K562 (cell line): ENCODE measurements around the gene PACSIN1. TPM values are rescaled to one million over a fixed set of nuclear protein-coding genes. Genes with fewer than 3 reads are reported as not detected.
A peak's percentile ranks its signal among the peaks of the same experiment; 100 is the strongest.

Source experiments
- ARID3B ChIP-seq: fragments of 250-450 bp; sonication (Bioruptor Pico); IDR thresholded peaks from 2 replicates; pipeline ENCODE4 v1.4.0; 2020; ENCODE audit warnings: borderline replicate concordance
- CBFA2T2 ChIP-seq: fragments of 450-650 bp; conservative IDR thresholded peaks from 2 replicates; pipeline ENCODE4 v1.6.1; 2017; ENCODE audit warnings: mild to moderate bottlenecking
- CBFA2T3 ChIP-seq: fragments of 450-650 bp; IDR thresholded peaks from 2 replicates; pipeline ENCODE4 v1.6.1; 2017
- CHD4 ChIP-seq: fragments of 200-600 bp; sonication (generic); IDR thresholded peaks from 3 replicates; pipeline ENCODE4 v1.6.1; 2012; ENCODE audit warnings: low read depth, mild to moderate bottlenecking, mixed read lengths, low read length, inconsistent platforms; ENCODE audit not compliant: insufficient read depth, insufficient replicate concordance, poor library complexity, severe bottlenecking
- CREB1 ChIP-seq, 2 experiments: sonication (generic) in 1 of 2; formaldehyde crosslinking in 1 of 2; IDR thresholded peaks; 2 replicates each; pipeline versions ENCODE4 v1.6.1 to v1.8.0; 2012 to 2022; ENCODE audit warnings: inconsistent platforms in 1 of 2, mild to moderate bottlenecking in 1 of 2, missing genetic modification reagents in 1 of 2, moderate library complexity in 1 of 2
- ETS2 ChIP-seq: IDR thresholded peaks from 2 replicates; pipeline ENCODE4 v1.6.1; 2016; ENCODE audit warnings: borderline replicate concordance, missing genetic modification characterization, mild to moderate bottlenecking, moderate library complexity, missing compliant biosample characterization; ENCODE audit not compliant: poor library complexity, severe bottlenecking
- GATAD2B ChIP-seq: fragments of 450-650 bp; IDR thresholded peaks from 2 replicates; pipeline ENCODE4 v1.6.1; 2017; ENCODE audit warnings: mild to moderate bottlenecking, borderline replicate concordance
- MIER1 ChIP-seq: fragments of 450-650 bp; IDR thresholded peaks from 2 replicates; pipeline ENCODE4 v1.6.1; 2016; ENCODE audit warnings: antibody characterized with exemption, mild to moderate bottlenecking, low read depth
- MLLT1 ChIP-seq, 2 experiments: fragments of 450-650 bp; IDR thresholded peaks; 2 replicates each; pipeline ENCODE4 v1.6.1; 2016
- MXI1 ChIP-seq: IDR thresholded peaks from 2 replicates; pipeline ENCODE4 v1.6.1; 2011; ENCODE audit warnings: low read depth, mild to moderate bottlenecking, improper control_type of control experiment, low read length
- NCOA6 ChIP-seq: fragments of 450-650 bp; IDR thresholded peaks from 2 replicates; pipeline ENCODE4 v1.6.1; 2017; ENCODE audit warnings: mild to moderate bottlenecking
- NR2F6 ChIP-seq: fragments of 450-650 bp; formaldehyde crosslinking; IDR thresholded peaks from 2 replicates; pipeline ENCODE4 v1.4.0; 2020; ENCODE audit warnings: mild to moderate bottlenecking
- SMARCE1 ChIP-seq: fragments of 450-650 bp; IDR thresholded peaks from 2 replicates; pipeline ENCODE4 v1.7.1; 2016; ENCODE audit warnings: mild to moderate bottlenecking
- SNIP1 ChIP-seq: fragments of 450-650 bp; IDR thresholded peaks from 2 replicates; pipeline ENCODE4 v1.7.1; 2017; ENCODE audit warnings: low read depth, mild to moderate bottlenecking
- SUPT5H ChIP-seq: fragments of 450-650 bp; IDR thresholded peaks from 2 replicates; pipeline ENCODE4 v1.6.1; 2016
- TBL1XR1 ChIP-seq, 2 experiments: IDR thresholded peaks; 2 replicates each; pipeline ENCODE4 v1.6.1; 2012; ENCODE audit warnings: improper control_type of control experiment in 2 of 2, low read length in 2 of 2, mild to moderate bottlenecking in 1 of 2
- TEAD4 ChIP-seq, 2 experiments: sonication (generic) in 1 of 2; formaldehyde crosslinking in 1 of 2; IDR thresholded peaks; 2 replicates each; pipeline versions ENCODE4 v1.6.1 to v1.8.0; 2012 to 2022; ENCODE audit warnings: borderline replicate concordance in 1 of 2, inconsistent platforms in 1 of 2, low read length in 1 of 2, mild to moderate bottlenecking in 1 of 2, missing genetic modification reagents in 1 of 2
- THRB ChIP-seq: fragments of 450-650 bp; formaldehyde crosslinking; conservative IDR thresholded peaks from 2 replicates; pipeline ENCODE4 v1.4.0; 2022; ENCODE audit warnings: mild to moderate bottlenecking, missing genetic modification characterization
- WHSC1 ChIP-seq: IDR thresholded peaks from one replicate; pipeline ENCODE4 v1.6.1; 2012; ENCODE audit warnings: low read length, control low read depth, inconsistent platforms
- ZC3H11A ChIP-seq: IDR thresholded peaks from 2 replicates; pipeline ENCODE4 v1.6.1; 2012; ENCODE audit warnings: low read depth, low read length, improper control_type of control experiment
- ZFP36 ChIP-seq: fragments of 150-350 bp; IDR thresholded peaks from 2 replicates; pipeline ENCODE4 v1.6.1; 2018; ENCODE audit warnings: low read length, low read depth; ENCODE audit not compliant: partially characterized antibody
- ZFPM2 ChIP-seq: fragments of 250-450 bp; sonication (Bioruptor Pico); IDR thresholded peaks from 2 replicates; pipeline ENCODE4 v1.5.1; 2022; ENCODE audit warnings: mild to moderate bottlenecking
- ZNF282 ChIP-seq: sonication (generic); formaldehyde crosslinking; IDR thresholded peaks from 2 replicates; pipeline ENCODE4 v1.8.1; 2023; ENCODE audit warnings: missing genetic modification reagents
- ZNF507 ChIP-seq: conservative IDR thresholded peaks from 2 replicates; pipeline ENCODE4 v1.6.1; 2017; ENCODE audit warnings: missing genetic modification characterization, missing compliant biosample characterization
- ZNF583 ChIP-seq: fragments of 250-450 bp; sonication (Bioruptor Pico); IDR thresholded peaks from 2 replicates; pipeline ENCODE4 v1.4.0; 2020
- polyA plus RNA-seq, 8 experiments: library from polyadenylated mRNA; depleted of rRNA in 4 of 8; stranded (reverse) in 5 of 8; unstranded in 3 of 8; fragments of >200 nt; fragmentation: Nextera tagmentation in 2 of 8; fragmentation: Illumina TruSeq in 1 of 8; extraction: Ambion mirVana in 2 of 8; extraction: Trizol in 1 of 8; gene quantifications; 2 replicates each; pipeline versions ENCODE4 v1.2.1 to v1.2.3, GENCODE V29; 2011 to 2014; ENCODE audit warnings: inconsistent platforms in 1 of 8, missing spikeins in 1 of 8
- total RNA-seq, 7 experiments: library from RNA; depleted of rRNA in 6 of 7; stranded (reverse); fragments of >200 nt in 6 of 7; fragmentation: Illumina TruSeq in 2 of 7; extraction: Trizol in 2 of 7; gene quantifications; 2 replicates each; pipeline versions ENCODE4 v1.2.1 to v1.2.3, GENCODE V29; 2011 to 2021; ENCODE audit warnings: low replicate concordance in 1 of 7

Gene PACSIN1
- total and polyA plus RNA-seq, 9 of the 15 experiments (the other 6 are each of a cell fraction or from before 2014, with no cell fraction given): 0.01 to 1.7 (median 0.45) TPM

- TF ChIP-seq GATAD2B (peak; percentile 88), NCOA6 (no peak), CHD4 (peak; percentile 91), MLLT1 (IDR thresholded peaks at IDR 0.05) (peak; percentile 37 to 51; a peak in 2 of 4 replicates), TBL1XR1 (IDR thresholded peaks at IDR 0.05; ENCODE audit: low read length in 2 of 2) (peak; percentile 80 to 93; a peak in 3 of 4 replicates), SMARCE1 (peak; percentile 90), NR2F6 (CRISPR knock-in tag) (0 out of 2 replicates have a peak, but pooled peaks have one; percentile 49), THRB (0 out of 2 replicates have a peak, but pooled peaks have one; percentile 45), SNIP1 (no peak; the same call in 1 of the 2 replicates), CBFA2T3 (peak; percentile 94), ZNF583 (CRISPR knock-in tag) (peak; percentile 61), WHSC1 (no peak), ZFP36 (peak; percentile 98), CREB1 (IDR thresholded peaks at IDR 0.05) (peak; percentile 61; the same call in 1 of the 2 replicates), CREB1 (CRISPR knock-in tag; IDR thresholded peaks at IDR 0.05) (peak; percentile 71), SUPT5H (peak; percentile 69), MXI1 (peak; percentile 61), ZNF282 (CRISPR knock-in tag) (no peak), CBFA2T2 (peak; percentile 86), ZFPM2 (CRISPR knock-in tag) (0 out of 2 replicates have a peak, but pooled peaks have one; percentile 6), MIER1 (peak; percentile 62), ZNF507 (no peak), ARID3B (no peak), TEAD4 (IDR thresholded peaks at IDR 0.05; ENCODE audit: low read length) (peak; percentile 89), TEAD4 (CRISPR knock-in tag; IDR thresholded peaks at IDR 0.05; ENCODE audit: borderline replicate concordance) (no peak), ZC3H11A (0 out of 2 replicates have a peak, but pooled peaks have one; percentile 46), ETS2 (tag) (peak; percentile 25)
Observed at GRCh38 chr6:34560366-34561226, 94.7 kb downstream of the PACSIN1 start (continued).
